Limb (tissue), 2 donors: ENCODE data around the gene EEPD1.

Experiments
- DNase-seq, 2 donors: peaks; one replicate each; pipeline ENCODE4 v3.0.0-alpha.2; 2016; ENCODE audit errors: extremely low spot score in 2 of 2

Gene EEPD1

DNA sequence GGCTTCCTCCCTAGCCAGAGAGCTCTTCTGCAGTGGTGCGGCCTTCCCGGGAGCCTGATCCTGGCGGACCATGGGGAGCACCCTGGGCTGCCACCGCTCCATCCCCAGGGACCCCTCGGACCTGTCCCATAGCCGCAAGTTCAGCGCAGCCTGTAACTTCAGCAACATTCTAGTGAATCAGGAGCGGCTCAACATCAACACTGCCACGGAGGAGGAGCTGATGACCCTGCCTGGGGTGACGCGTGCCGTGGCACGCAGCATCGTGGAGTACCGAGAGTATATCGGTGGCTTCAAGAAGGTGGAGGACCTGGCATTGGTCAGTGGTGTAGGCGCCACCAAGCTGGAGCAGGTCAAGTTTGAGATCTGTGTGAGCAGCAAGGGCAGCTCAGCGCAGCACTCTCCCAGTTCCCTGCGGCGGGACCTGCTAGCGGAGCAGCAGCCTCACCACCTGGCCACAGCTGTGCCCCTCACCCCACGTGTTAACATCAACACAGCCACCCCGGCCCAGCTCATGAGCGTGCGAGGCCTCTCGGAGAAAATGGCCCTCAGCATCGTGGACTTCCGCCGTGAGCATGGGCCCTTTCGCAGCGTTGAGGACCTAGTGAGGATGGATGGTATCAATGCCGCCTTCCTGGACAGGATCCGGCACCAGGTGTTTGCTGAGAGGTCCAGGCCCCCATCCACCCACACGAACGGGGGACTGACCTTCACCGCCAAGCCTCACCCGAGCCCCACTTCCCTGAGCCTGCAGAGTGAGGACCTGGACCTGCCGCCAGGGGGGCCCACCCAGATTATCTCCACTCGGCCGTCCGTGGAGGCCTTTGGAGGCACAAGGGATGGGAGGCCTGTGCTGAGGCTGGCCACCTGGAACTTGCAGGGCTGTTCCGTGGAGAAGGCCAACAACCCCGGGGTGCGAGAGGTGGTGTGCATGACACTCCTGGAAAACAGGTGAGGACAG, 1.5 kb downstream of the EEPD1 start:
- no peak for DNase-seq

DNA sequence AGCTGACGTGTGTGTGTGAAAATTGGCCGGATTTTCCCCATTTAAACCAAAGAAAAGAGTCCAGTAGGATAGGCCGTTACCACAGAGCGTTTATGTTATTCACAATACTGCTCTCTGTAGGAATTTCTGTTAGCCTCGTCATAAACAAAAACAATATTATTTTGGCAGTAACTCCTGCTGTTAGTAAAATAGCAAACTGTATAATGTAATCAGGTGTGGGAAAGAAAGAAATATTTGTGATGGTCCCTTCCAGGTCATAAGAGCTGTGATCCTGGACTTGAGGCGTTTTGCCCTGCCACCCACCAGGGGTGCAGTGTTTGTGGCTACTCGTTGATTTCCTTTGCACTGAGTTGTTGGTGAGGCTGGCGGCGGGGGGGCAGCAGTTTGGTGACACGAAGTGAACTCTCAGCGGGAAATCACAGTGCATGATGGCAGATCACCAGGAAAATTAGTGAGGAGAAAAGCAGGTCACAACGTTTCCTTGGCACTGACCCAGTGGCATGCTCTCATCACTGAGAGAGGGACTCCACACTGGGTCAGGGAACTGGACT, 2.8 kb downstream of the EEPD1 start:
- DNase-seq = peak in 1 of 2 donors; percentile 46

DNA sequence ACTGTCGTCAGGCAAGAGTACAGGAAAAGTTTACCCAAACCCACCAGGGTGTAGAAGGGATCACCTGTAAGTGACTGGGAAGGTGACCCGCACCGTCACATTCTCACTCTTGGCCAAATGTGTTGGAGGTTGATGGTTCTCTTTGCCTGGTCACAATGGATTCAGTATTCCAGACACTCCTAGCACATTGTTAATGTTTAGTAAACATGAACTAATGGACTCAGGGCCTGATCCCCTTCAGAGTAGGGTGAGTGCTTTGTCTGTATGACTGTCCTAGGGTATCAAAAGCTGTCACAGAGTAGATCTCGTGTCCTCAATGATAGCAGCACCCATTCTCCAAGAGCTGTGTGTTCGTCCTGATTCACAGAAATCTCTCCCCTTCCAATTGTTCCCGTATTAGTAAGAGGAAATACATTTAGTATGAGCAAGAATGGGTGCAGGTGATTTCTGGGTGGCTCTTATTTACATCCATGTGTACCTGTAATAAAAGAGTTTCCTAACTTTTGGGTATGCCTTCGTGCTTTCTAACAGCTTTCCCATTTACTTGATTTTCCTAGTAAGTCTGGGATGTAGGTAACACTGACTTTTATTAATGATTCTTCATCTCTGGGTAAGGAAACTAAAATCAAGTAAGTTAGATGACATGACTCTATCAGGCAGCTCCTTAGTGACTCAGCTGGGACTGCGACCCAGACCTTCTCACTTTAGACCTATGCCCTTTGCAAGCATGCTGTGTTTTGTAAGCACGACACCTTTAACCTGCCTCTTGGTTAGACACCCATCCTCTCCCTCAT, 4.7 kb downstream of the EEPD1 start:
- no peak for DNase-seq

DNA sequence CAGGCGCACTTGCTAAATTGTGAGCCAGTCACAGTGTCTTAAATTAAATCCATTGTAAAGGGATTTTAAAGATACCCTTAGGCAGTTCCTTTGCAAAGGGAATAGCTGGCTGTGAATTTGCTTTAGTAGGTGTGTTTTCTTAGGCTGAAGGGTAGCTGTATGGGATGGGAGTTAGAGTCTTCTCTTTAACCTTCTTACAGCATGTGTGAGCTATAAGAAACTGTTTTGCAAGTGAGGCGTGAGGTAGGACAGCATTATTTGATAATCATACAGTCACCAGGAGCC, 5.2 kb downstream of the EEPD1 start:
- no peak for DNase-seq

DNA sequence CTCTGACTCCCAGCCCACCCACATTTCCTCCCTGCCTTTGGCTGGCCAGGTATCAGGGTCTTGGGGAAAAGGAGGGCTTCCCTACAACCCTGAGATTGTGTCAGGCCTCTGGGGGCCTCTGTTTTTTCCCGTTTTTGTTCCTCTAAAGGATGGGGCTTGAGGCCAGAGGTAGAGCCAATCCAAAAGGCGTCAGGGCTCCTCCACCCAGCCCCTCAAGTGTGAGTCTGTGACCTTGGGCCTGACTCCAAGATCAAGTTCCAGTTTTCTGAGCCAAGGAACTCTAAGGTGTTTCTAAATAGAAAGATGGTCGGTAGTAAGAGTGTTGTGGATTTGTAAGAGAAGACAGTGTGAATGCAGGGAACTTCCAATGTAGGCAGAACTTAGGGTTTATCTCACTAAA, 6.6 kb downstream of the EEPD1 start:
- no peak for DNase-seq

DNA sequence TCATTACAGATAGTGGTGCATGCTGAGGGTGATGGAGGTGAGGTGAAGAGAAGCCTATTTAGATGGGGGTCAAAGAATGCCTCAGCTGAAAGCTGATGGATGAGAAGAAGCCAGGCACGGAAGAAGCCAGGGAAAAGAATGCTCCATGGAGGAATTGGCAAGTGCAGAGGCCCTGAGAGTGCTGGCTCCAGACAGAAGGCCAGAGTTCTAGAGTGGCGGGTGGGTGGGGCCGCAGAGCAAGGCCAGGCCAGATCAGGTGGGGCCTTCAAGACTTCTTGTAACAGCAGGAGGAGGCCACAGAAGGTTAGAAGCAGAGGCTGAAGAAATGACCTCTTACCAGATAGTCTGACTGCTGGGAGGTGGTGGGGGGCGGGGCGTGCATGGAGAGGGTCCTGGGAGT, 7.3 kb downstream of the EEPD1 start:
- DNase-seq = no peak

DNA sequence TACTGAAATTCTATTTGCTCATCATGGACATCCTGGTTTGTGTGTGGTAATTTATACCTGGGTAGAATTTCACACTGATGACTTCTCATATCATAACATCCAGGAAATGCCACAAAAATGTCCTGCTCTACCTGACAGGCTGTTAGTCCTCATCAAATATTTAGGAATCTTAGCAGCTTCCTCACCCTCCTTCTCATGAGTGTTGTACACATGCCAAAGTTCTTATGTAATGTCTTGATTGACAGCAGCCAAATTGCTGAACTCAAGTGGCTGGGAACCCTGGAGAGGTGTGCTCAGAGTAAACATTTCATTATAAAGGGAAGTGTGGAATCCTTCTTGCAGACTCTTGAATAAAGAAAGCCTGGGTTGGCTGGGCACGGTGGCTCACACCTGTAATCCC, 8.9 kb downstream of the EEPD1 start:
- no peak for DNase-seq

DNA sequence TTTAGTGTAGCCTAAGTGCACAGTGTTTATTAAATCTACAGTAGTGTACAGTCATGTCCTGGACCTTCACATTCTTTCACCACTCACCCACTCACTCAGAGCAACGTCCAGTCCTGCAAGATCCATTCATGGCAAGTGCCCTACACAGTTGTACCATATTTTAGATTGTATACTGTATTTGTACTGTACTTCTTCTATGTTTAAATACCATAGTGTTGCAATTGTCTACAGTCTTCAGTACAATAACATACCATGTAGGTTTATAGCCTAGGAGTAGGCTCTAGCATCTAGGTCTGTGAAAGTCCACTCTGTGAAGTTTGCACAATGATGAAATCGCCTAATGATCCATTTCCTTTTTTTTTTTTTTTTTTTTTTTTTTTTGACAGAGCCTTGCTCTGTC, 12.0 kb downstream of the EEPD1 start:
- no peak for DNase-seq

DNA sequence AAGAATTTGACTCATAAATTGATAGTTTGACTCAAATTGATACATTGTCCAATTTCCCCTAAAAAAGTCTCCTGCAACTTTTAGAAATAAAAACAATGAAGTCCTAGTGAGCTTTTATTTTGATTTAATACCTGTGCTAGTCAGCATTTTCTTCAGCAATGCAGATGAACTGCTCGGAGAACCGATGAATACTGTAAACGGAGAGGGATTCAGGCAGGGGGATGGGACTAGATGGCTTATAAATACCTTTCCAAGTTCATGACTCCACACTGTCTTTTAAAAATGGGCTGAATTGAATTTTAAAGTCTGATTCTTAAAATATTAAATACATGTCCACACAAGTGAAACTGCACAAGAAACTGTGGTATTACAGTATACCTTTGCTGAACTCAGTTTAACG, 12.7 kb downstream of the EEPD1 start:
- DNase-seq = no peak

DNA sequence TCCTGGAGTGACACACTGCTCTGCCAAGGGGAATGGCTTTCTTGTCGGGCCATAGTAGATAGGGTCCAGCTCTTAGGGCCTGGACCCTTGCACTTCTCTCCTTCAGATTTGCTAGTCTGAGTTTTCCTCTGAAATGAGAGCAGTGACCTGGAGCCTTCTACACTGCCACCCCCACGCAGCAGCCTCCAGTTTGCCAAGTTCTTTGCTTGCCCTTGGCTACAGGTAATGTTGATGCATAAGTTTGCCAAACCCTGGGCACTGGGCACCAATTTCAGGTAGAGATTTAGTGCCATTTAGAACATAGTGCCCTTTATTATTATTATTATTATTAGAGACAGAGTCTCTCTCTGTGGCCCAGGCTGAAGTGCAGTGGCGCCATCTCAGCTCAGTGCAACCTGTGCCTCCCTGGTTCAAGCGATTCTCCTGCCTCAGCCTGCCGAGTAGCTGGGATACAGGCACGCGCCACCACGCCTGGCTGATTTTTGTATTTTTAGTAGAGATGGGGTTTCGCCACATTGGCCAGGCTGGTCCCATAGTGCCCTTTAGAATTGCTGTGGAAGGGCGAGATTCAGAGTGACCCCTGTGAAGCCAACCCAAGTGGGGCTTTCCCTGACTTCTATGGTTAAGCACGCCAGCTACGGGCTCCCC, 14.5 kb downstream of the EEPD1 start:
- DNase-seq = no peak

DNA sequence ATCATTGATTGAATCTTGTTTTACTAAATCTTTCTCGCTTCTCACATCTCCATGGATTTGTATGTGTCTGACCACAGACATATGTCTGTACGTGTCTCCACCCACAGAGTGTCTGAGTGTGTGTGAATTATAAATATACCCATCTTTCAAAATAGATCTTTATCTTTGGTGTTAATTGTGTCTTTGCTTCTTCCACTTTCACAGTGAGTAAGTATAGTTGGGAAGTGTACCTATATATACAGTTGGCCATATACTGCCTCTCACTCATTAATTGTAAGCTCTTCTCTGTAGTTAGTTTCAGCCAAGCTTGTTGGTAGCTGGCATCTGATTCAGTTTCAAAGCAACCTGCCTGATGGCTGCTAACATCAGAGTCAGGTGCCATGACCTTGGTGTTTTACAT, 18.4 kb downstream of the EEPD1 start:
- DNase-seq = no peak

DNA sequence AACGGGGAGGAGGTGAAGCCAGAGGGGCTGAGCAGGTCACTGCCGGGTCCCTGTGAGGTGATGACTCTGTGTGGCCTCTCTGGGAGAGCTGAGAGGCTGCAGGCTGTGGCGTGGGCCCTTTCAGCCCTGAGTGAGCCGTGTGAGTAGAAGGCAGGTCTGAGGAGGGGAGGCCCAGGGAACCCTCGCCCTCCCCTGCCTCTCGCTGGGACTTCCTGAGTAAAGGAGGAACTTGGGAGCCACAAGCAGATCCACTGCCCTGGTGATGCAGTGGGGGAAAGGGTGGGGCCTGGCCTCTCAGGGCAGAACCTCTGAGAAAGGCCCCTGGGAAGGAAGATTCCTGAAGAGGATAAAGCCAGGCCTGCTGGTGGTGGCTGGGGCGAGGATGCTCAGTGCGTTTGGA, 22.8 kb downstream of the EEPD1 start:
- DNase-seq = no peak

DNA sequence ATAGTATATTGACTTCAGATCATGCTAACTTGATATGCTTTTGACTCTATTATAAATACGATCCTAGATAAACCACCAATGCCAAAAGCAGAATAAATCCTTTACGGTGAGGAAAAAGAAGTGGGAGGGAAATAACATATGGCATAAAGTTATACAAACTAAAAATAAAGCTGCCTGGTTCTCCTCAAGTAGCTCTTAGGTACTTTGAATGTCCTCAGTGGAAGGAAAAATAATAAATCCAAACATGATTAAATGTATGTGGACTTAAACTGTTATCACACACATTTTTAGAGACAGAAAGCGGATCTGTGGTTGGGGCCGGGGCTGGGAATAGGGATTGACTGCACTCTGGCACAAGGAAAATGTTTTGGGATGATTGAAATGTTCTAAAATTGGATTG, 23.6 kb downstream of the EEPD1 start:
- DNase-seq = no peak

DNA sequence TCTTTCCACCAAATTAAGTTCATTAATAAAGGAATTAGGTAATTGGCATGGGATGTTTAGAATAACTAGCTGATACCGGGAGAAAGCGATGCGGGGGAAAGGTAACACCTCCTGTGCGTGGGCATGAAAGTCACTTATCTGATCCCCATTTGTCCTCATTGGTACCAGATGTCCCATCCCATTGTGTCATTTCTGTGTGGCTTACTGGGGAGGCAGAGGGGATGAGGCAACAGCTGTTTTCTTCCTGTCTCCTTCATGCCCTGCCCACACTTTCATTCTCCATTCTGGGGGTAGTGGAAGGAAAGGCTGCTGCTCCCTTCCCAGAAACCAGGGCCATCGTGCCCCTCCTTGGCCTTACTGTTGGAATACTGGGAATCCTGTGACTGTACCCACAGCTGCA, 27.1 kb downstream of the EEPD1 start:
- no peak for DNase-seq

DNA sequence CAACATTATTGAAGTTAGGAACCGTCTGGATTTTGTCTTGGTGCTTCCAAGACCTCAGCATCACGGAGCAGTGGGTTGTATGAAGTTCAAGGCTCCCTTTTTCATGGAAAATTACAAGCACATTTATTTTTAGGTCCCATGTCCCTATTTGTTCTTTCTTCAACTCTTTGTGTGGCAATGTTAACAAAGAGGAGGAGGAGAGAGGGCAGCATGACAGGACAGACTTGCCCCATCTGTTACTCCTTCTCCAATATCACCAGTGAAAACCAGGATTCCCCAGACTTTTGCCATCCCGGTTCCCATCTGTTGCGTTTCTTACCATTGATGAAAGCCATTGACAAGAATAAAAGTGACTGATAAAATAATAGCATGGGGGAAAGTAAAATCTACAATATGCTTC, 28.6 kb downstream of the EEPD1 start:
- no peak for DNase-seq

DNA sequence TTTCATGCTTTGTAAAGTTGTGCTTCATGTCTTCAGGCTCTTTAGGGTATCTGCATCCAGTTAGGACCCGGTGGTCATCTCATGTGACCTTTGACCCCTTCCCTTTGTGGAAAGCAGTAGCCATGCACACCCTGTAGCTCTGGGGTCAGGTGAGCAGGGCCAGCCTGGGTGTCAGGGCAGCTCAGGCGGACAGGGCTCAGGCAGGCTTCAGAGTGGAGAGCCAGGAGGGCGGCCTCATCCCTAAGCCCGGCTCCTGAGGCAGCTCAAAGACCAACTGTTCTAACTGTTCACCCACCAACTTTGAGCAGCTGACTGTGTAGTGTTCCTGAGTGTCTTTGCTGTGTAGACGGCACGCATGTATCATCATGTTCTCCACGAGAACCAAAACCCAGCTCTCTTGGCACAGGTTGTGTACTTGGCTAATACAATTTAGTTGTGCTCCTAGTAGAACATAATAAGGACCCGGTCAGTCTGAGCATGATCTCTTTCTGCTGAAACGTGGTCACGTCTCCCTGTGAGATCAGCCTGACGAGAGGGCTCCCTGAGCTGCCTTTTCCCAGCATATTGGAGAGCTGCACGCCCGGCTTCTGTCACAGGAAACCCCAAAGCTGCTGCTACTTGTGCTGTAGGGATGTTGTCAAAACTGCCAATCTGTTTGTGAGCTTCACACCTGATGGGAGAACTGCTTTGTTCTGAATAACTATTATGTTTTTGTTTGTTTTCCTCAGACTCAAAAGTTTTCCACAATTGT, 30.0 kb downstream of the EEPD1 start:
- DNase-seq = no peak

DNA sequence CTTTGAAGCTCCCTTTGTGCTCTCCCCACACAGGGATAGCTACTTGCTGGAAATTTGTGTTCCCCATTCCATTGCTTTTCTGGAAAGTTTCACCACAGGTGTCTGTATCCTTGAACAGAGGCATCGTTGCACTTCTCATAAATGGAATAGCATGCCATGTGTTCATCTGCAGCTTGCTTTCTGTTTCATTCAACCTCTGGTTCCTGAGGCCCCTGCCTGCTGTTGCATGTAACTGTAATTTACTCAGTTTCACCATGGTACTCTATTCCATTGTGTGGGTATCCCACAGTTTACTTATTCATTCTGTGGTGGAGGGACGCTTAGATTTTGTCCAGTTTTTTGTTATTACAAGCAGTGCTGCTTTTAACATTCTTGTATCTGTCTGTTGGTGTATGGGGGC, 32.0 kb downstream of the EEPD1 start:
- DNase-seq = no peak

DNA sequence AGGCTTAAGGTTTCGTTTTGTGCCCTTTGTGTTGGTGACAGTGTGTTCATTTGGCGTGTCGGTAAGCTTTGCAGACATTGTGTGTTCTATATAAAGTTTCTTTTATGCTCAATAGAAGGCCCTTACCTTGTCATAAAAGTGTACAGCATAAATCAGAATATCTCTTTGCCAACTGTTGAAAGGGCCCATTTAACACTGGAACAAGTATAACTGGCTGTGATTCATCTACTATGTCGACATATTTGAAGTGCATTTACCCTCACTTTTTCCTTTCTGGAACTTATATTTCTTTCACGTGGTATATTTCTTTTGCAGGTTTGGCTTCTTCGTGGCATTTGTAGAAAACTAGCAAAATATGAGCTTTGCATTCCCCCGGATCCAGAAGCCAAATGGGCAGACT, 32.7 kb downstream of the EEPD1 start:
- DNase-seq = no peak

DNA sequence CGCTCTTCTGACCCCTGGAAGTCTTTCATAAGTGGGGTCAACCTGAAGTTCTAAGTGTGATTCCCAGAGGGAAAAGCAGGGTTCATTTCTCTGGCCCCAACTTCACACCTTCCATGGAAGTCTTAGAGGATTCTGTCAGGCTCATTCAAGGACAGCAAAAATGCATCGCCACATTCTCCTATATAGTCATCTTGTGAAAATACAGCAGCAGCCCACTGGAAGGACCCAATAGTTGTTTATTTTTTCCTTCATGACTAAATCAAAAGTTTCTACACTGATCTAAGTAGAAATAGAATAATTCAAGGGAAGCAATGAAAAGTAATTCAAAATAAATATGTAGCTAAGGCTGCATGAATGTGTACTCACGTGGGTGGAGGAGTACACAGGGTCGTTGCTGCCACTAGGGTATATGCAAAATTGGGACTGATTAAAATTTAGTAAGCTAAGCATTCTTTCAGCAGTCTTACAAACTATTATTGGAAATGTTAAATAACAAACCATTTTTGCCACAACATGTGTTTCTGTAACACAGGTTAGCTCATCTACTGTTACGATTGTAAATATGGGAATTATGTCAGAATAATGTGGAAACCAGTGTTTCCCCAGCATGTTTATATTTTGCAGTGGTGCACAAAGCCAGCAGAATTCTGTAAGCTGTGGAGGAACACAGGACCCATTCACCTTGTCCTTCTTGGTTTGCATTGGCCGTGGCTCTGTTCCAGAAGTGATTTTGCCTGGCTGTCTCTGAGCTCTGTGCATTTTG, 33.5 kb downstream of the EEPD1 start:
- DNase-seq = no peak

DNA sequence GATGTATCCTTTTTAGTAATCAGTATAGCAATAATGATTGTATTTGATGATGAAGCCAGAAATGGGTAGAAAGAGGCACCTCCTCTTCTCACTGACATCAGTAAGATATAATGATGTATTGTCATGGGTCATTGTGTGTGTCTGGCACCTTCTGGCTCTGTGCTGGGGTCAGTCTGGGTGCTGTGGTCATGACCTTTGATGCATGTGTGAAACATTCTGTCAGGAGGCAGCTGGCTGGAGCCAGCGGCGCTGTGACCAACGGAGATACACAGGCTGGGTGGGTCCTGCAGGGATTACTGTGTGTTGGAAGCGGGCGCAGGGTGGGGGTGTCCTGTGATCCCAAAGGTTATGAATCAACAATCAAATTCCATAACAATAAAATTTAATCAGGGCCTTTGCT, 35.2 kb downstream of the EEPD1 start:
- DNase-seq = no peak

DNA sequence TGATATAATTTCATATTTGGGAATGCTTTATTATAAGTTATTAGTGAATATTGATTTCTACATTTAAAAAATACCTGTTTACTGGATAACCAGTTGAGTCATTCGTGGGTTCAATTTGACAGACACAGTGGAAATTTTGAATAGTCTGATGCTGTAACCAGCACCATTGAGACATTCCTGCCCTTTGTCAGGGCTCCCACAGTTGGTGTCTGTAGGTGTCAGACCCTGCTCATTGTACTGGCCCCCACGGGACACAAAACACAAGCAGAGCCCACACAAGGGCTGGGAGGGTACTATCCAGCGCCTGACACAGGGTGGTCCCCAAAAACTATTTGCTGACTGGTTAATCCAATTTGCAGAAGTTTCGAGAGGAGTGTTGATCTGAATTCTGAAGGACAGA, 35.9 kb downstream of the EEPD1 start:
- no peak for DNase-seq
